Measurements from ENCODE around the gene TTBK1. TPM values are rescaled to one million over a fixed set of nuclear protein-coding genes. Genes with fewer than 3 reads are reported as not detected.

Gene TTBK1
- total RNA-seq, 2 donors from 2014 or later = 0.26 to 0.33 TPM

GRCh38 chr6:43246301-43247113 is 3.2 kb downstream of the TTBK1 start:
- peak overlapping the region; percentile 8 to 52 (median 37) for H3K27ac ChIP-seq
- WGBS, 2 donors = 20 to 35% methylated on average over 3 to 27 of the region's 27 CpGs
- no peaks in the 10 kb centered on the region for H3K9me3 ChIP-seq
- H3K4me3 ChIP-seq = peak overlapping the region in 1 of 2 donors; percentile 42
- peaks cover 0 to 7% of the 10 kb centered on the region in 2 donors for H3K27me3 ChIP-seq
- DNase-seq (peak; percentile 65 to 80 (median 74)), ATAC-seq (peak; percentile 80)
- no peaks in the 10 kb centered on the region for H3K36me3 ChIP-seq (replicated peaks in 1 of 2; ENCODE audit: insufficient read depth in 1 of 2, low read depth in 2 of 2)
- intact Hi-C loops (cut with DNase I) = no loop called here
- no peak for TF ChIP-seq POLR2A (IDR thresholded peaks at IDR 0.05)
- no peak for TF ChIP-seq CTCF (IDR thresholded peaks at IDR 0.05)
- H3K4me1 ChIP-seq = peaks cover 16% of the 10 kb centered on the region

- ATAC-seq (peak; percentile 92), DNase-seq (peak; percentile 78 to 85 (median 82))
- Histone ChIP-seq H3K4me3 (peak overlapping the region in 1 of 2 donors; percentile 42), H3K9me3 (no peaks in the 10 kb centered on the region), H3K4me1 (peaks cover 16% of the 10 kb centered on the region), H3K27ac (peak overlapping the region in 3 of 4 donors; percentile 42 to 52 (median 49)), H3K36me3 (replicated peaks in 1 of 2; ENCODE audit: insufficient read depth in 1 of 2, low read depth in 2 of 2) (no peaks in the 10 kb centered on the region), H3K27me3 (peaks cover 0 to 10% of the 10 kb centered on the region in 2 donors)
- peak in 1 of 7 experiments; percentile 30 for TF ChIP-seq CTCF (IDR thresholded peaks at IDR 0.05)
- peak in 2 of 3 donors; percentile 24 to 43 for TF ChIP-seq POLR2A (IDR thresholded peaks at IDR 0.05)
- WGBS, 2 donors = 4% methylated on average over 39 to 46 of the region's 46 CpGs
- intact Hi-C loops (cut with DNase I) = no loop called here
These were observed 4.1 kb downstream of the TTBK1 start for GRCh38 chr6:43247114-43247999.

GRCh38 chr6:43248101-43248500 is 4.8 kb downstream of the TTBK1 start:
- 67 to 93% methylated on average over 3 of the region's 3 CpGs for WGBS, 2 donors
- DNase-seq = no peak

GRCh38 chr6:43248791-43249190 is 5.5 kb downstream of the TTBK1 start:
- no peak overlapping the region for H3K27ac ChIP-seq
- TF ChIP-seq POLR2A (IDR thresholded peaks at IDR 0.05) = no peak
- TF ChIP-seq CTCF (IDR thresholded peaks at IDR 0.05) = no peak
- no peak for ATAC-seq
- H3K4me1 ChIP-seq = peaks cover 16% of the 10 kb centered on the region
- H3K9me3 ChIP-seq = no peaks in the 10 kb centered on the region
- no peaks in the 10 kb centered on the region for H3K36me3 ChIP-seq (replicated peaks in 1 of 2; ENCODE audit: insufficient read depth in 1 of 2, low read depth in 2 of 2)
- intact Hi-C loops (cut with DNase I) = no loop called here
- H3K27me3 ChIP-seq = peaks cover 0 to 4% of the 10 kb centered on the region in 2 donors
- no peak overlapping the region for H3K4me3 ChIP-seq
- no peak for DNase-seq

More at GRCh38 chr6:43248101-43248500, 4.8 kb downstream of the TTBK1 start:
- Histone ChIP-seq H3K36me3 (replicated peaks in 1 of 2; ENCODE audit: insufficient read depth in 1 of 2, low read depth in 2 of 2) (no peaks in the 10 kb centered on the region), H3K27me3 (peaks cover 0 to 6% of the 10 kb centered on the region in 2 donors), H3K4me1 (peaks cover 16% of the 10 kb centered on the region), H3K4me3 (no peak overlapping the region), H3K27ac (no peak overlapping the region), H3K9me3 (no peaks in the 10 kb centered on the region)
- ATAC-seq = no peak
- intact Hi-C loops (cut with DNase I) = no loop called here
- TF ChIP-seq POLR2A (IDR thresholded peaks at IDR 0.05) (no peak), CTCF (IDR thresholded peaks at IDR 0.05) (no peak)

Data from body of pancreas (tissue), 4 donors.